ENCODE data around the gene SCGN.

SCGN gene

GRCh38 chr6:25628471-25629197, 23.4 kb upstream of the SCGN start:
- Histone ChIP-seq H3K9ac (ENCODE audit: low read depth, low read length) (no peak overlapping the region), H3K9me3 (ENCODE audit: control insufficient read depth, insufficient read depth, low read length) (no peaks in the 10 kb centered on the region), H3K36me3 (ENCODE audit: insufficient read depth, low read length) (no peaks in the 10 kb centered on the region), H3K4me1 (ENCODE audit: insufficient read depth, low read length) (peaks cover 12% of the 10 kb centered on the region)

GRCh38 chr6:25629198-25629576, 22.8 kb upstream of the SCGN start:
- no peaks in the 10 kb centered on the region for H3K36me3 ChIP-seq (ENCODE audit: insufficient read depth, low read length)
- peaks cover 11% of the 10 kb centered on the region for H3K4me1 ChIP-seq (ENCODE audit: insufficient read depth, low read length)
- no peak overlapping the region for H3K9ac ChIP-seq (ENCODE audit: low read depth, low read length)
- no peaks in the 10 kb centered on the region for H3K9me3 ChIP-seq (ENCODE audit: control insufficient read depth, insufficient read depth, low read length)

- no peaks in the 10 kb centered on the region for H3K9me3 ChIP-seq (ENCODE audit: control insufficient read depth, insufficient read depth, low read length)
- no peak overlapping the region for H3K9ac ChIP-seq (ENCODE audit: low read depth, low read length)
- peaks cover 11% of the 10 kb centered on the region for H3K4me1 ChIP-seq (ENCODE audit: insufficient read depth, low read length)
- no peaks in the 10 kb centered on the region for H3K36me3 ChIP-seq (ENCODE audit: insufficient read depth, low read length)
Measured at GRCh38 chr6:25630508-25631278, 21.3 kb upstream of the SCGN start.

GRCh38 chr6:25635886-25636317, 16.1 kb upstream of the SCGN start:
- Histone ChIP-seq H3K36me3 (ENCODE audit: insufficient read depth, low read length) (no peaks in the 10 kb centered on the region), H3K4me1 (ENCODE audit: insufficient read depth, low read length) (no peaks in the 10 kb centered on the region), H3K9ac (ENCODE audit: low read depth, low read length) (no peak overlapping the region), H3K9me3 (ENCODE audit: control insufficient read depth, insufficient read depth, low read length) (no peaks in the 10 kb centered on the region)

- Histone ChIP-seq H3K36me3 (ENCODE audit: insufficient read depth, low read length) (no peaks in the 10 kb centered on the region), H3K9ac (ENCODE audit: low read depth, low read length) (no peak overlapping the region), H3K9me3 (ENCODE audit: control insufficient read depth, insufficient read depth, low read length) (no peaks in the 10 kb centered on the region), H3K4me1 (ENCODE audit: insufficient read depth, low read length) (no peaks in the 10 kb centered on the region)
Measured at GRCh38 chr6:25637211-25637610, 14.8 kb upstream of the SCGN start.

- no peaks in the 10 kb centered on the region for H3K4me1 ChIP-seq (ENCODE audit: insufficient read depth, low read length)
- H3K36me3 ChIP-seq (ENCODE audit: insufficient read depth, low read length): no peaks in the 10 kb centered on the region
- no peaks in the 10 kb centered on the region for H3K9me3 ChIP-seq (ENCODE audit: control insufficient read depth, insufficient read depth, low read length)
- H3K9ac ChIP-seq (ENCODE audit: low read depth, low read length): no peak overlapping the region
Measured at GRCh38 chr6:25637960-25638434, 14.0 kb upstream of the SCGN start.

- Histone ChIP-seq H3K4me1 (ENCODE audit: insufficient read depth, low read length) (no peaks in the 10 kb centered on the region), H3K36me3 (ENCODE audit: insufficient read depth, low read length) (no peaks in the 10 kb centered on the region), H3K9me3 (ENCODE audit: control insufficient read depth, insufficient read depth, low read length) (no peaks in the 10 kb centered on the region), H3K9ac (ENCODE audit: low read depth, low read length) (no peak overlapping the region)
Measured at GRCh38 chr6:25639653-25640052, 12.4 kb upstream of the SCGN start.

- H3K9me3 ChIP-seq (ENCODE audit: control insufficient read depth, insufficient read depth, low read length): no peaks in the 10 kb centered on the region
- no peak overlapping the region for H3K9ac ChIP-seq (ENCODE audit: low read depth, low read length)
- H3K4me1 ChIP-seq (ENCODE audit: insufficient read depth, low read length): no peaks in the 10 kb centered on the region
- H3K36me3 ChIP-seq (ENCODE audit: insufficient read depth, low read length): no peaks in the 10 kb centered on the region
Measured at GRCh38 chr6:25640446-25640845, 11.6 kb upstream of the SCGN start.

GRCh38 chr6:25640891-25641290, 11.1 kb upstream of the SCGN start:
- Histone ChIP-seq H3K36me3 (ENCODE audit: insufficient read depth, low read length) (no peaks in the 10 kb centered on the region), H3K9me3 (ENCODE audit: control insufficient read depth, insufficient read depth, low read length) (no peaks in the 10 kb centered on the region), H3K9ac (ENCODE audit: low read depth, low read length) (no peak overlapping the region), H3K4me1 (ENCODE audit: insufficient read depth, low read length) (no peaks in the 10 kb centered on the region)

- Histone ChIP-seq H3K9ac (ENCODE audit: low read depth, low read length) (no peak overlapping the region), H3K9me3 (ENCODE audit: control insufficient read depth, insufficient read depth, low read length) (no peaks in the 10 kb centered on the region), H3K4me1 (ENCODE audit: insufficient read depth, low read length) (no peaks in the 10 kb centered on the region), H3K36me3 (ENCODE audit: insufficient read depth, low read length) (no peaks in the 10 kb centered on the region)
Measured at GRCh38 chr6:25641377-25641776, 10.6 kb upstream of the SCGN start.

- Histone ChIP-seq H3K9ac (ENCODE audit: low read depth, low read length) (no peak overlapping the region), H3K4me1 (ENCODE audit: insufficient read depth, low read length) (no peaks in the 10 kb centered on the region), H3K36me3 (ENCODE audit: insufficient read depth, low read length) (no peaks in the 10 kb centered on the region), H3K9me3 (ENCODE audit: control insufficient read depth, insufficient read depth, low read length) (no peaks in the 10 kb centered on the region)
Measured at GRCh38 chr6:25641940-25642666, 9.9 kb upstream of the SCGN start.

GRCh38 chr6:25642667-25643328, 9.2 kb upstream of the SCGN start:
- H3K36me3 ChIP-seq (ENCODE audit: insufficient read depth, low read length): no peaks in the 10 kb centered on the region
- no peak overlapping the region for H3K9ac ChIP-seq (ENCODE audit: low read depth, low read length)
- H3K9me3 ChIP-seq (ENCODE audit: control insufficient read depth, insufficient read depth, low read length): no peaks in the 10 kb centered on the region
- no peaks in the 10 kb centered on the region for H3K4me1 ChIP-seq (ENCODE audit: insufficient read depth, low read length)

- Histone ChIP-seq H3K9me3 (ENCODE audit: control insufficient read depth, insufficient read depth, low read length) (no peaks in the 10 kb centered on the region), H3K9ac (ENCODE audit: low read depth, low read length) (no peak overlapping the region), H3K4me1 (ENCODE audit: insufficient read depth, low read length) (no peaks in the 10 kb centered on the region), H3K36me3 (ENCODE audit: insufficient read depth, low read length) (no peaks in the 10 kb centered on the region)
Measured at GRCh38 chr6:25645916-25646315, 6.1 kb upstream of the SCGN start.

GRCh38 chr6:25649611-25650010, 2.4 kb upstream of the SCGN start:
- Histone ChIP-seq H3K4me1 (ENCODE audit: insufficient read depth, low read length) (no peaks in the 10 kb centered on the region), H3K9ac (ENCODE audit: low read depth, low read length) (no peak overlapping the region), H3K36me3 (ENCODE audit: insufficient read depth, low read length) (no peaks in the 10 kb centered on the region), H3K9me3 (ENCODE audit: control insufficient read depth, insufficient read depth, low read length) (no peaks in the 10 kb centered on the region)
